ENCODE measurements around the gene FOXP1. TPM values are rescaled to one million over a fixed set of nuclear protein-coding genes. Genes with fewer than 3 reads are reported as not detected.

Gene FOXP1
- total RNA-seq, 1 donor from 2014 or later, result 107 TPM

DNA sequence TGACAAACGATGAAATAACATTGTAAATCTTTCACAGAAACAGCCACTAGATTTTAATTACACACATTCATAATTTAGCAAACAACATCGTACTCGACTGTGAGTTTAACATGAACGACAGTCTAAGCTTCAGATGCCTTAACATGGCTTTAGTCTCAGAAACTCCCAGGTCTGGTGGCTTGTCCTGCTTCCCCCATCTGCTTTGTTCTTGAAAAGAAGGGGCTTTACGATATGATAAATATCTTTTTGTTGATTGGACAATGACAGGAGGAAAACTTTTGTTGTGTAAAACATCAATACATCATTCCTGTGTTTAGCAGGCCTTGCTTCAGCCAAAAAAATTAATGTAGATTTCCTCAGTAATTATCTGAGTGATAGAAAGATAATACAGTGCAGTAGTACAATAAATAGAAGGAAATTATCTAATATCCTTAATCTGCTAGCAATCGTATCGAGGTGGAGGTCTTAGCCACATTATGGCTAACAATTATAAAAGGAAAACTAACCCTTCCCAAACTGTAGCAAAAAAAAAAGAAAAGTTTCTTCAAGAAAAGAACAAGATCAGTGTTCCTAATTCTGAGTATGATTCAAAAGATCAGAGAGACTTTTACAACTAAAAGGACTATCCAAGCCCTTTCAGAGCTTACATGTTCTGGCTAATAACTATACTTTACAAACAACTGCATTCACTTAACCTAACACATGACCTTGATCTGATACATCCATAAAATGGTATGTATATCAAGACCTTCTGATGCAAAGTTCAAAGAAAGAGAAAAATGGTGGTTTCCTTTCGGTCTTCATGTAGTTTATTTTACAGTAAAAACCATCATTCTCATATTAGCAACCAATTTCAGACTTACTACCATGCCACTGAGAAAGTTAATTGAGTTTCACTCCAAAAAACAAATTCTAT lies 535.7 kb downstream of the FOXP1 start:
- Mint-ChIP-seq H3K4me1 (ENCODE audit: low read depth, unreplicated experiment) (peaks cover 51% of the 10 kb centered on the region), H3K36me3 (ENCODE audit: low read depth, unreplicated experiment) (peaks cover 23% of the 10 kb centered on the region), H3K27ac (ENCODE audit: unreplicated experiment) (peak overlapping the region; percentile 64), H3K4me3 (ENCODE audit: unreplicated experiment) (no peak overlapping the region), H3K27me3 (ENCODE audit: low read depth, unreplicated experiment) (no peaks in the 10 kb centered on the region), H3K9me3 (ENCODE audit: unreplicated experiment) (no peaks in the 10 kb centered on the region)
- H3K4me2 ChIP-seq (ENCODE audit: low read length), result no peak overlapping the region
- TF ChIP-seq EZH2 (IDR thresholded peaks at IDR 0.05; ENCODE audit: insufficient read depth, low read length), result no peak
- no peak for TF ChIP-seq CTCF (IDR thresholded peaks at IDR 0.05; ENCODE audit: insufficient read depth, low read depth, low read length)
- H3K9ac ChIP-seq (ENCODE audit: low read length), result no peak overlapping the region
- peaks cover 25% of the 10 kb centered on the region for H4K20me1 ChIP-seq (ENCODE audit: insufficient read depth, low read length)
- no peak overlapping the region for H3K27ac ChIP-seq (ENCODE audit: low read depth, low read length)
- peaks cover 41% of the 10 kb centered on the region for H3K4me1 ChIP-seq (ENCODE audit: insufficient read depth, low read length)
- H3K4me3 ChIP-seq (ENCODE audit: insufficient read depth, low read depth, low read length), result no peak overlapping the region
- H3K36me3 ChIP-seq (ENCODE audit: insufficient read depth, low read length), result peaks cover 56% of the 10 kb centered on the region
- no peak for DNase-seq (ENCODE audit: low read depth)
- H3K9me3 ChIP-seq (ENCODE audit: insufficient read depth, low read depth, low read length), result no peaks in the 10 kb centered on the region
- FAIRE-seq, result peak; percentile 63
- H2AFZ ChIP-seq (ENCODE audit: low read depth, low read length), result no peak overlapping the region
- H3K27me3 ChIP-seq (ENCODE audit: insufficient read depth, low read length), result no peaks in the 10 kb centered on the region
- peaks cover 87% of the 10 kb centered on the region for H3K79me2 ChIP-seq (ENCODE audit: insufficient read depth, low read length)

DNA sequence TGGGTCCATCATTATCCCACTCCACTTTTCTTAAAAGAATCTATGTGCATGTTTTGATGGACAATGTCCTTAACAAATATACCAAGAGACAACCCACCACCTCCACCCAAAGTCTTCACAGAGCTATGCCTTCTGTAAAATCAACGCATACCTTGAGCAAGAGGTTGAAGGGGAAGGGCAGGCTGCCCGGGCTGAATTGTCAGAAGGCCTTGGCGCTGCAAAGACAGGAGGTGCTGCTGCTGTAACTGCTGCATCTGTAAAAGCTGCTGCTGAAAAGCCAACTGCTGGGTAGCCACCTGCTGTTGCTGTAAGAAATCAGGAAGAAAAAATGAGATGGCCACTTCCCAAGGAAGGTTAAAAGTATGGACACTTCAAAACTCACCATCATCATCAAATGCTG lies 536.7 kb downstream of the FOXP1 start:
- no peak overlapping the region for H2AFZ ChIP-seq (ENCODE audit: low read depth, low read length)
- TF ChIP-seq CTCF (IDR thresholded peaks at IDR 0.05; ENCODE audit: insufficient read depth, low read depth, low read length) (no peak), EZH2 (IDR thresholded peaks at IDR 0.05; ENCODE audit: insufficient read depth, low read length) (no peak)
- peaks cover 21% of the 10 kb centered on the region for H3K36me3 Mint-ChIP-seq (ENCODE audit: low read depth, unreplicated experiment)
- no peaks in the 10 kb centered on the region for H3K9me3 Mint-ChIP-seq (ENCODE audit: unreplicated experiment)
- no peak overlapping the region for H3K9ac ChIP-seq (ENCODE audit: low read length)
- peaks cover 87% of the 10 kb centered on the region for H3K79me2 ChIP-seq (ENCODE audit: insufficient read depth, low read length)
- H3K4me1 ChIP-seq (ENCODE audit: insufficient read depth, low read length), result peaks cover 31% of the 10 kb centered on the region
- H4K20me1 ChIP-seq (ENCODE audit: insufficient read depth, low read length), result peaks cover 21% of the 10 kb centered on the region
- H3K4me1 Mint-ChIP-seq (ENCODE audit: low read depth, unreplicated experiment), result peaks cover 40% of the 10 kb centered on the region
- no peak overlapping the region for H3K4me2 ChIP-seq (ENCODE audit: low read length)
- DNase-seq (ENCODE audit: low read depth) (no peak), FAIRE-seq (no peak)
- H3K27me3 ChIP-seq (ENCODE audit: insufficient read depth, low read length), result no peaks in the 10 kb centered on the region
- no peaks in the 10 kb centered on the region for H3K9me3 ChIP-seq (ENCODE audit: insufficient read depth, low read depth, low read length)
- H3K36me3 ChIP-seq (ENCODE audit: insufficient read depth, low read length), result peaks cover 54% of the 10 kb centered on the region
- no peaks in the 10 kb centered on the region for H3K27me3 Mint-ChIP-seq (ENCODE audit: low read depth, unreplicated experiment)
- H3K27ac ChIP-seq (ENCODE audit: low read depth, low read length), result no peak overlapping the region
- H3K27ac Mint-ChIP-seq (ENCODE audit: unreplicated experiment), result no peak overlapping the region
- no peak overlapping the region for H3K4me3 ChIP-seq (ENCODE audit: insufficient read depth, low read depth, low read length)
- no peak overlapping the region for H3K4me3 Mint-ChIP-seq (ENCODE audit: unreplicated experiment)

GRCh38 chr3:71045917-71046282 lies 537.6 kb downstream of the FOXP1 start:
- TF ChIP-seq CTCF (IDR thresholded peaks at IDR 0.05; ENCODE audit: insufficient read depth, low read depth, low read length) (no peak), EZH2 (IDR thresholded peaks at IDR 0.05; ENCODE audit: insufficient read depth, low read length) (no peak)
- H3K27me3 ChIP-seq (ENCODE audit: insufficient read depth, low read length), result no peaks in the 10 kb centered on the region
- H3K4me1 Mint-ChIP-seq (ENCODE audit: low read depth, unreplicated experiment), result peaks cover 34% of the 10 kb centered on the region
- H2AFZ ChIP-seq (ENCODE audit: low read depth, low read length), result no peak overlapping the region
- H3K27ac Mint-ChIP-seq (ENCODE audit: unreplicated experiment), result no peak overlapping the region
- no peaks in the 10 kb centered on the region for H3K27me3 Mint-ChIP-seq (ENCODE audit: low read depth, unreplicated experiment)
- DNase-seq (ENCODE audit: low read depth) (no peak), FAIRE-seq (no peak)
- peaks cover 15% of the 10 kb centered on the region for H3K36me3 Mint-ChIP-seq (ENCODE audit: low read depth, unreplicated experiment)
- no peak overlapping the region for H3K9ac ChIP-seq (ENCODE audit: low read length)
- H3K4me3 ChIP-seq (ENCODE audit: insufficient read depth, low read depth, low read length), result no peak overlapping the region
- no peak overlapping the region for H3K4me3 Mint-ChIP-seq (ENCODE audit: unreplicated experiment)
- H3K4me1 ChIP-seq (ENCODE audit: insufficient read depth, low read length), result peaks cover 22% of the 10 kb centered on the region
- no peak overlapping the region for H3K27ac ChIP-seq (ENCODE audit: low read depth, low read length)
- peaks cover 88% of the 10 kb centered on the region for H3K79me2 ChIP-seq (ENCODE audit: insufficient read depth, low read length)
- no peak overlapping the region for H3K4me2 ChIP-seq (ENCODE audit: low read length)
- H3K36me3 ChIP-seq (ENCODE audit: insufficient read depth, low read length), result peaks cover 56% of the 10 kb centered on the region
- H4K20me1 ChIP-seq (ENCODE audit: insufficient read depth, low read length), result peaks cover 16% of the 10 kb centered on the region
- no peaks in the 10 kb centered on the region for H3K9me3 Mint-ChIP-seq (ENCODE audit: unreplicated experiment)
- no peaks in the 10 kb centered on the region for H3K9me3 ChIP-seq (ENCODE audit: insufficient read depth, low read depth, low read length)

Measured in astrocyte (in vitro differentiated cells and primary cell).